NT2/D1 (cell line): Measurements from ENCODE around the gene MBD3L3.
"Not testable (repeated sequence)": the region's sequence is repeated elsewhere in the genome, so short reads cannot be mapped to it uniquely, and the experiment has no call there.

Source experiments
- SUZ12 ChIP-seq: IDR thresholded peaks from 2 replicates; pipeline ENCODE4 v1.6.1; 2011; ENCODE audit not compliant: insufficient read length, insufficient read depth; ENCODE audit errors: extremely low read depth
- YY1 ChIP-seq: IDR thresholded peaks from 2 replicates; pipeline ENCODE4 v1.6.1; 2011; ENCODE audit not compliant: insufficient read length, insufficient read depth
- ZNF274 ChIP-seq: IDR thresholded peaks from 2 replicates; pipeline ENCODE4 v1.6.1; 2011; ENCODE audit warnings: mild to moderate bottlenecking, low read depth, low read length

DNA sequence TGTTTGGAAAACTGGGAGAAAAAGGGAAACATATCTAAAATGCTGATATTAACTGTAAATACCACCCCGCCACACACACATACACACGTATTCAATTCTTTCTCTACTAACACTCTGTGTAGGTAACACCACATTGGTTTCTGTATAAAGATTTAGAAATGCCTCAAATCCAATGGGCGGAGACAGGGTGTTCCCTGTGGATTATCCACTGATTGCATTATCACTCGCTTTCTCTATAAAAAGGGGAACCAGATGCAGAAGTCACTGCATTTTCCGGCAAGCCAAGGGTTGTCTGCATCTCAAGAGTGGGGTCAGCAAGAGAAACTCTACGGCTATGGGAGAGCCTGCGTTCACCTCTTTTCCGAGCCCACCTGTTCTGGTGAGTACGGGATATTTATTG lies 28.2 kb downstream of the MBD3L3 start, which contains the start of gene MBD3L5:
- TF ChIP-seq SUZ12, ZNF274, YY1: not testable (repeated sequence)
